IMR-90 (cell line): ENCODE measurements around the gene CYP3A4. TPM values are rescaled to one million over a fixed set of nuclear protein-coding genes. Genes with fewer than 3 reads are reported as not detected.

Experiments
- ATAC-seq: fragments of 200-7000 bp; cut with Tn5 transposase; 2 replicates; pipeline ENCODE4 v1.9.1; 2020; ENCODE audit warnings: low read depth, mild to moderate bottlenecking, moderate library complexity
- BruUV-seq: library from RNA; stranded (reverse); fragments of 400-500 nt; replicated peaks from 2 replicates; lab custom pipeline; 2021; lab: Mats Ljungman, UMichigan
- CTCF ChIA-PET: fragments of 300-600 bp; formaldehyde crosslinking; extraction: SDS; loops from one replicate; lab custom pipeline; 2021; ENCODE audit warnings: antibody characterized with exemption; lab: Yijun Ruan, JAX
- POLR2A ChIA-PET: fragments of 300-600 bp; sonication (Branson Sonifier 250); formaldehyde crosslinking; loops from one replicate; lab custom pipeline; 2022; ENCODE audit warnings: antibody characterized with exemption; ENCODE audit not compliant: unreplicated experiment; lab: Charles Lee
- DNase-seq: peaks from one replicate; pipeline ENCODE4 v3.0.0; 2013
- H2AFZ ChIP-seq: replicated peaks from 2 replicates; pipeline ENCODE3; 2013; ENCODE audit warnings: low read length, mild to moderate bottlenecking; ENCODE audit not compliant: poor library complexity
- H2AK5ac ChIP-seq: 2 replicates; pipeline ENCODE4 v1.6.1; 2013; ENCODE audit warnings: low read depth, low read length, inconsistent platforms
- H2AK9ac ChIP-seq: replicated peaks from 2 replicates; pipeline ENCODE3; 2013; ENCODE audit warnings: mild to moderate bottlenecking, low read depth, low read length, moderate library complexity; ENCODE audit not compliant: poor library complexity
- H2BK120ac ChIP-seq: 2 replicates; pipeline ENCODE4 v1.6.1; 2013; ENCODE audit warnings: low read depth, low read length, inconsistent platforms
- H2BK15ac ChIP-seq: 3 replicates; pipeline ENCODE4 v1.6.1; 2013; ENCODE audit warnings: low read depth, low read length, inconsistent platforms
- H2BK20ac ChIP-seq: 2 replicates; pipeline ENCODE4 v1.6.1; 2013; ENCODE audit warnings: low read depth, mild to moderate bottlenecking, inconsistent platforms, low read length, moderate library complexity
- H2BK5ac ChIP-seq: 2 replicates; pipeline ENCODE4 v1.6.1; 2013; ENCODE audit warnings: mild to moderate bottlenecking, low read depth, low read length, inconsistent platforms; ENCODE audit not compliant: poor library complexity, severe bottlenecking
- H3K14ac ChIP-seq: replicated peaks from 2 replicates; pipeline ENCODE4 v1.6.1; 2013; ENCODE audit warnings: low read depth, low read length, inconsistent platforms
- H3K18ac ChIP-seq: 2 replicates; pipeline ENCODE4 v1.6.1; 2013; ENCODE audit warnings: low read depth, low read length, control low read depth
- H3K23ac ChIP-seq: 2 replicates; pipeline ENCODE4 v1.6.1; 2013; ENCODE audit warnings: low read depth, low read length, inconsistent platforms
- H3K27ac ChIP-seq: 2 replicates; pipeline ENCODE4 v1.5.1; 2013; ENCODE audit warnings: mild to moderate bottlenecking, control low read depth, low read length; ENCODE audit not compliant: insufficient read depth
- H3K27me3 ChIP-seq: 2 replicates; pipeline ENCODE4 v1.6.1; 2013; ENCODE audit warnings: low read length; ENCODE audit not compliant: control insufficient read depth, insufficient read depth
- H3K36me3 ChIP-seq: 2 replicates; pipeline ENCODE4 v1.6.1; 2013; ENCODE audit warnings: low read length, mixed read lengths; ENCODE audit not compliant: control insufficient read depth, insufficient read depth
- H3K4ac ChIP-seq: 2 replicates; pipeline ENCODE4 v1.6.1; 2013; ENCODE audit warnings: low read depth, low read length, inconsistent platforms
- H3K4me1 ChIP-seq: 2 replicates; pipeline ENCODE4 v1.6.1; 2013; ENCODE audit warnings: low read length, mixed read lengths; ENCODE audit not compliant: control insufficient read depth, insufficient read depth
- H3K4me2 ChIP-seq: 2 replicates; pipeline ENCODE4 v1.6.1; 2013; ENCODE audit warnings: low read depth, mild to moderate bottlenecking, control low read depth, low read length, moderate library complexity
- H3K4me3 ChIP-seq: 2 replicates; pipeline ENCODE4 v1.5.1; 2013; ENCODE audit warnings: low read depth, mild to moderate bottlenecking, control low read depth, low read length, moderate library complexity; ENCODE audit not compliant: insufficient read depth
- H3K56ac ChIP-seq: 2 replicates; pipeline ENCODE4 v1.6.1; 2013; ENCODE audit warnings: low read length, inconsistent platforms; ENCODE audit not compliant: insufficient read depth; ENCODE audit errors: extremely low read depth
- H3K79me1 ChIP-seq, 2 experiments: 2 replicates each; pipeline ENCODE4 v1.6.1; 2013; ENCODE audit warnings: low read length in 2 of 2, inconsistent platforms in 1 of 2, low read depth in 1 of 2
- H3K9ac ChIP-seq: 2 replicates; pipeline ENCODE4 v1.6.1; 2013; ENCODE audit warnings: low read depth, low read length, control low read depth
- H3K9me1 ChIP-seq: 2 replicates; pipeline ENCODE4 v1.6.1; 2013; ENCODE audit warnings: low read length, inconsistent platforms; ENCODE audit not compliant: insufficient read depth
- H3K9me3 ChIP-seq: 2 replicates; pipeline ENCODE4 v1.6.1; 2013; ENCODE audit warnings: low read length; ENCODE audit not compliant: control insufficient read depth, insufficient read depth
- H4K20me1 ChIP-seq: 2 replicates; pipeline ENCODE4 v1.6.1; 2013; ENCODE audit warnings: low read length, inconsistent platforms; ENCODE audit not compliant: insufficient read depth
- H4K5ac ChIP-seq: 2 replicates; pipeline ENCODE4 v1.6.1; 2013; ENCODE audit warnings: mild to moderate bottlenecking, low read depth, low read length, control low read depth
- H4K8ac ChIP-seq, 2 experiments: 2 replicates each; pipeline ENCODE4 v1.6.1; 2013; ENCODE audit warnings: low read depth in 2 of 2, low read length in 2 of 2, control low read depth in 1 of 2, inconsistent platforms in 1 of 2
- H4K91ac ChIP-seq: 2 replicates; pipeline ENCODE4 v1.6.1; 2013; ENCODE audit warnings: low read depth, low read length, inconsistent platforms; ENCODE audit not compliant: insufficient read depth
- BHLHE40 ChIP-seq: fragments of 150-350 bp; IDR thresholded peaks from 2 replicates; pipeline ENCODE4 v1.6.1; 2016; ENCODE audit warnings: mild to moderate bottlenecking, low read depth, low read length
- CHD1 ChIP-seq: IDR thresholded peaks from 2 replicates; pipeline ENCODE4 v1.6.1; 2012; ENCODE audit warnings: low read depth, low read length, improper control_type of control experiment
- POLR2A ChIP-seq: IDR thresholded peaks from 2 replicates; pipeline ENCODE4 v1.6.1; 2012; ENCODE audit warnings: mild to moderate bottlenecking, low read depth, low read length
- RFX5 ChIP-seq: IDR thresholded peaks from 2 replicates; pipeline ENCODE4 v1.8.0; 2012; ENCODE audit warnings: low read depth, mild to moderate bottlenecking, low read length, moderate library complexity
- SMC3 ChIP-seq: fragments of 150-350 bp; IDR thresholded peaks from 2 replicates; pipeline ENCODE4 v1.6.1; 2016; ENCODE audit warnings: low read depth, mild to moderate bottlenecking, antibody characterized with exemption, low read length, moderate library complexity
- USF2 ChIP-seq: fragments of 150-350 bp; IDR thresholded peaks from 2 replicates; pipeline ENCODE4 v1.6.1; 2017; ENCODE audit warnings: mild to moderate bottlenecking, antibody characterized with exemption, low read length, low read depth
- WGBS, 2 experiments: methylation state at CpG; one replicate each; pipeline versions ENCODE4 v1.1.5 to v1.1.7; 2013; ENCODE audit warnings: missing lambda C conversion rate in 2 of 2; ENCODE audit not compliant: insufficient read length in 1 of 2; ENCODE audit errors: extremely low coverage in 2 of 2; 5-methylcytosine and 5-hydroxymethylcytosine counted together
- dilution Hi-C: fragments of 300-500 bp; cut with HindIII; formaldehyde crosslinking; loops from one replicate; pipeline ENCODE4 v1.14.3; 2018; ENCODE audit warnings: low sequenced_read_pairs; ENCODE audit not compliant: unreplicated experiment
- in situ Hi-C: fragments of 300-500 bp; cut with MboI; formaldehyde crosslinking; loops from 3 replicates; pipeline ENCODE4 v1.14.3; 2019; ENCODE audit warnings: low sequenced_read_pairs, inconsistent platforms, mixed read lengths
- intact Hi-C: fragments of 100-400 bp; cut with micrococcal nuclease; formaldehyde crosslinking; loops from 2 replicates; pipeline ENCODE4 v1.10.0; 2022
- polyA plus RNA-seq, 3 experiments: library from polyadenylated mRNA; depleted of rRNA; stranded (reverse); fragments of >200 nt; gene quantifications; 2 replicates each; pipeline ENCODE4 v1.2.3, GENCODE V29; 2012; ENCODE audit warnings: low replicate concordance in 1 of 3
- total RNA-seq: library from RNA; depleted of rRNA; stranded (reverse); fragments of >200 nt; gene quantifications from 2 replicates; pipeline ENCODE4 v1.2.3, GENCODE V29; 2012
- TF ChIP-seq, protein P1 (sequence below): fragments of 150-350 bp; IDR thresholded peaks from 2 replicates; pipeline ENCODE4 v1.6.1; 2016; ENCODE audit warnings: low read depth, mild to moderate bottlenecking, low read length, moderate library complexity, borderline replicate concordance
- TF ChIP-seq, protein P2 (sequence below): conservative IDR thresholded peaks from 2 replicates; pipeline ENCODE4 v1.5.1; 2012; ENCODE audit warnings: mild to moderate bottlenecking, low read depth, low read length, improper control_type of control experiment

Gene CYP3A4
- total and polyA plus RNA-seq, 2 of the 4 experiments (the other 2 are of a cell fraction), result not detected

DNA sequence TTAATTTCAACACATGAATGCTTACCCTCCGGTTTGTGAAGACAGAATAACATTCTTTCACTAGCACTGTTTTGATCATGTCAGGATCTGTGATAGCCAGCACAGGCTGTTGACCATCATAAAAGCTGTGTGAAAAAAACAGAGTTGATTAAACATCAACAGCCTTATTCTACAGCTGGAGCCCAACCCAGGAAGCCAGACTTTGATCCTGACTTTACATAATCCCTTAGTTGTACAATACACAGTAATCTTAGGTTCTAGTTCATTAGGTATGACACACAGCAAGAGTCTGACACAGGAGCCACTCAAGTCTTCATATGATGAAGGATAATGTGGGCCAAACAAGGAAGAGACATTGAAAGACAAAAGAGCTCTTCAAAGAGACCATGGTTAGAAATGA lies 11.4 kb downstream of the CYP3A4 start:
- Histone ChIP-seq H2AK9ac (no peak overlapping the region), H3K4ac (no peak overlapping the region), H3K36me3 (no peaks in the 10 kb centered on the region), H4K5ac (no peak overlapping the region), H2AFZ (no peak overlapping the region), H4K91ac (no peak overlapping the region), H2BK20ac (no peak overlapping the region), H3K79me1 (no peaks in the 10 kb centered on the region), H3K14ac (no peak overlapping the region), H3K18ac (no peak overlapping the region), H3K56ac (no peak overlapping the region), H2BK120ac (no peak overlapping the region), H3K4me3 (no peak overlapping the region), H3K9me3 (no peaks in the 10 kb centered on the region), H3K4me2 (no peak overlapping the region), H3K9ac (no peak overlapping the region), H3K27ac (no peak overlapping the region), H4K20me1 (no peaks in the 10 kb centered on the region), H3K23ac (no peak overlapping the region), H2AK5ac (no peak overlapping the region), H2BK5ac (no peak overlapping the region), H3K27me3 (0 out of 2 replicates have a peak, but pooled peaks cover 1% of the 10 kb centered on the region), H3K9me1 (no peaks in the 10 kb centered on the region), H2BK15ac (no peak overlapping the region), H3K4me1 (no peaks in the 10 kb centered on the region), H4K8ac (no peak overlapping the region)
- intact Hi-C loops (no loop called here), dilution Hi-C loops (no loop called here), in situ Hi-C loops (no loop called here)
- ChIA-PET POLR2A (no interaction called here), CTCF (no interaction called here)
- WGBS, 2 experiments, result no CpG with 5 or more reads among the region's 1 CpG
- ATAC-seq (no peak), DNase-seq (no peak)
- TF ChIP-seq POLR2A (no peak), BHLHE40 (no peak), USF2 (no peak), RFX5 (no peak), CHD1 (no peak), SMC3 (no peak)
- TF ChIP-seq, protein P1, sequence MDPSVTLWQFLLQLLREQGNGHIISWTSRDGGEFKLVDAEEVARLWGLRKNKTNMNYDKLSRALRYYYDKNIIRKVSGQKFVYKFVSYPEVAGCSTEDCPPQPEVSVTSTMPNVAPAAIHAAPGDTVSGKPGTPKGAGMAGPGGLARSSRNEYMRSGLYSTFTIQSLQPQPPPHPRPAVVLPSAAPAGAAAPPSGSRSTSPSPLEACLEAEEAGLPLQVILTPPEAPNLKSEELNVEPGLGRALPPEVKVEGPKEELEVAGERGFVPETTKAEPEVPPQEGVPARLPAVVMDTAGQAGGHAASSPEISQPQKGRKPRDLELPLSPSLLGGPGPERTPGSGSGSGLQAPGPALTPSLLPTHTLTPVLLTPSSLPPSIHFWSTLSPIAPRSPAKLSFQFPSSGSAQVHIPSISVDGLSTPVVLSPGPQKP, result no peak
- TF ChIP-seq, protein P2, sequence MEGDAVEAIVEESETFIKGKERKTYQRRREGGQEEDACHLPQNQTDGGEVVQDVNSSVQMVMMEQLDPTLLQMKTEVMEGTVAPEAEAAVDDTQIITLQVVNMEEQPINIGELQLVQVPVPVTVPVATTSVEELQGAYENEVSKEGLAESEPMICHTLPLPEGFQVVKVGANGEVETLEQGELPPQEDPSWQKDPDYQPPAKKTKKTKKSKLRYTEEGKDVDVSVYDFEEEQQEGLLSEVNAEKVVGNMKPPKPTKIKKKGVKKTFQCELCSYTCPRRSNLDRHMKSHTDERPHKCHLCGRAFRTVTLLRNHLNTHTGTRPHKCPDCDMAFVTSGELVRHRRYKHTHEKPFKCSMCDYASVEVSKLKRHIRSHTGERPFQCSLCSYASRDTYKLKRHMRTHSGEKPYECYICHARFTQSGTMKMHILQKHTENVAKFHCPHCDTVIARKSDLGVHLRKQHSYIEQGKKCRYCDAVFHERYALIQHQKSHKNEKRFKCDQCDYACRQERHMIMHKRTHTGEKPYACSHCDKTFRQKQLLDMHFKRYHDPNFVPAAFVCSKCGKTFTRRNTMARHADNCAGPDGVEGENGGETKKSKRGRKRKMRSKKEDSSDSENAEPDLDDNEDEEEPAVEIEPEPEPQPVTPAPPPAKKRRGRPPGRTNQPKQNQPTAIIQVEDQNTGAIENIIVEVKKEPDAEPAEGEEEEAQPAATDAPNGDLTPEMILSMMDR, result no peak
- no TSS peak for BruUV-seq
